ENCODE results near the gene TARBP2.

DNA sequence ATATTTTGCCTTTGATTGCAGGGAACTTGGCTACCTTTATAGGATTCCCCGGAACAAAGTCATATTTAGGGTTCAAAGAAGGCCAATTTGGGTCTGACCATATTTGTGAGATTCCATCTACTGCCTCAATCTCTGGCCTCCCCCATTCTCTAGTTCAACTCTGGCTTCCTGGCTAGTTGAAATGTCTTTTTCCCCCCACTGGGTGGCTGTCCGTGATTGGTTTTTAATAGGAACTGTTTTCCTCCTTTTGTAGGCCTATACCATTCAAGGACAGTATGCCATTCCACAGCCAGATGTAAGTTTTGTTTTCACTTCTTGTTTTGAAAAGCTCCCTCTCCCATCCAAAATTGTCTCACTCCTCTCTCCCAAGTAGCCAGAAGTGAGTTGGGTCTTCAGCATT, 35.4 kb upstream of the TARBP2 start:
- TF ChIP-seq POLR2AphosphoS5 (IDR thresholded peaks at IDR 0.05), result no peak
- TF ChIP-seq, protein P1, sequence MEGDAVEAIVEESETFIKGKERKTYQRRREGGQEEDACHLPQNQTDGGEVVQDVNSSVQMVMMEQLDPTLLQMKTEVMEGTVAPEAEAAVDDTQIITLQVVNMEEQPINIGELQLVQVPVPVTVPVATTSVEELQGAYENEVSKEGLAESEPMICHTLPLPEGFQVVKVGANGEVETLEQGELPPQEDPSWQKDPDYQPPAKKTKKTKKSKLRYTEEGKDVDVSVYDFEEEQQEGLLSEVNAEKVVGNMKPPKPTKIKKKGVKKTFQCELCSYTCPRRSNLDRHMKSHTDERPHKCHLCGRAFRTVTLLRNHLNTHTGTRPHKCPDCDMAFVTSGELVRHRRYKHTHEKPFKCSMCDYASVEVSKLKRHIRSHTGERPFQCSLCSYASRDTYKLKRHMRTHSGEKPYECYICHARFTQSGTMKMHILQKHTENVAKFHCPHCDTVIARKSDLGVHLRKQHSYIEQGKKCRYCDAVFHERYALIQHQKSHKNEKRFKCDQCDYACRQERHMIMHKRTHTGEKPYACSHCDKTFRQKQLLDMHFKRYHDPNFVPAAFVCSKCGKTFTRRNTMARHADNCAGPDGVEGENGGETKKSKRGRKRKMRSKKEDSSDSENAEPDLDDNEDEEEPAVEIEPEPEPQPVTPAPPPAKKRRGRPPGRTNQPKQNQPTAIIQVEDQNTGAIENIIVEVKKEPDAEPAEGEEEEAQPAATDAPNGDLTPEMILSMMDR (IDR thresholded peaks at IDR 0.05), result no peak
- TF ChIP-seq POLR2A (IDR thresholded peaks at IDR 0.05), result no peak

Data from upper lobe of left lung (tissue), 4 donors.